Mucosa of descending colon (tissue), 3 donors: ENCODE data around the gene CDHR3. TPM values are rescaled to one million over a fixed set of nuclear protein-coding genes. Genes with fewer than 3 reads are reported as not detected.

Experiments
- ATAC-seq: fragments of 200-7000 bp; cut with Tn5 transposase; one replicate; pipeline ENCODE4 v1.9.1; 2020; ENCODE audit warnings: mild to moderate bottlenecking, moderate library complexity
- DNase-seq, 3 donors: peaks; one replicate each; pipeline ENCODE4 v3.0.0-alpha.2; 2020
- H3K36me3 ChIP-seq: fragments of 200-600 bp; one replicate; pipeline ENCODE4 v1.8.0; 2021; ENCODE audit warnings: low read depth, mild to moderate bottlenecking
- H3K4me1 ChIP-seq: fragments of 200-600 bp; one replicate; pipeline ENCODE4 v1.8.0; 2021; ENCODE audit warnings: low read depth, mild to moderate bottlenecking
- H3K4me3 ChIP-seq: fragments of 200-600 bp; one replicate; pipeline ENCODE4 v1.8.0; 2021; ENCODE audit warnings: mild to moderate bottlenecking
- H3K9me3 ChIP-seq: fragments of 200-600 bp; one replicate; pipeline ENCODE4 v1.8.0; 2021; ENCODE audit warnings: mild to moderate bottlenecking
- intact Hi-C, 2 donors: fragments of 100-400 bp; cut with DNase I in 1 of 2; cut with micrococcal nuclease in 1 of 2; formaldehyde crosslinking; loops; one replicate each; pipeline versions ENCODE4 v1.11.0 to v1.11.1; 2022; cut with DNase I, micrococcal nuclease
- total RNA-seq, 3 donors: library from RNA; stranded (reverse); fragmentation: NEBNext Ultra II Directional in 2 of 3; extraction: Animal tissue kit (Norgen Biotek cat#: 25700) in 2 of 3; gene quantifications; one replicate each; pipeline versions ENCODE4 v1.2.1 to v1.2.4, GENCODE V29; 2021 to 2023
- TF ChIP-seq, protein P1 (sequence below): fragments of 200-600 bp; IDR thresholded peaks from one replicate; pipeline ENCODE4 v1.8.0; 2022; ENCODE audit warnings: antibody characterized with exemption, mild to moderate bottlenecking
- donor health status: DM: no; HTN: no; CAD: no; lungs with moderate emphysema.
- donor health status: DM: no; HTN: no; CAD: no.
- donor health status: DM: no; HTN: yes; CAD: no.

Gene CDHR3
- total RNA-seq, 3 donors from 2014 or later = 12.1 to 19.7 (median 18.4) TPM

DNA sequence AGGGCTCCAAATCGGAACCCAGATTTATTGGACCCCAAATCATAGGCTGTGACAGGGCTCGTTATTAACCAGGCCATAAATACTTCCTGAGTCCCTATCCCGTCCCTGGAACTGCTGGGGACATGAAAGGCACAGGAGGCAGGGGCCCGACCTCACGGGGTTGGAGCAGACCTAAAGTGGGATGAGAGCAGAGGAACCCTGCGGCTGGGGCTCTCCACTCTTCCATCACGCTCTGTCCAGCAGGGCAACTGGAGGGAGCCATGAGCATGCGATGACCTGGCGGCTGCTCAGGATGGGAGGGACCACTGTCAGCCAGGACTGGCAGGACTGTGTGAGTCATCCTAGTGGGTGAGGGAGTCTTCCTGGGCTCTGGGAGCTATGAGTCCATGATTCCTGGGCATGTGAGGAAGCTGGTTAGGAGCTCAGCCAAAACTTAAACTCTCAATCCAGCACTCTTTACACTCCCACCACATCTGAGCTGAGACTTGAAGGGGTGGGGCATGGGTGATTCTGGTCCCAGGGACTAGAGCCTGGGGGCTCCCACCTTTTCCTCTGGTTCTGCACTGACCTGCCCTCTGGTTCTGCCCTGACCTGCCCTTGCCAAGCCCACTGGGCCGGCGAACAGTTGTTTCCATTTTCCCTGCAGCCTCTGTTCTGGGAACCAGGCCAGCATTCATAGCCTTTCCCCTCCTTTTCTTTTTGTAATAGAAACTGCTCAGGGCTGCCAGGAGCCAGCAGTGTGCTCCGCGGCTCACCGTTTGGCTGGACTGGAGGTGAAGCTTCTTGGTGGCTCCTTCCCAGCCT is 101.9 kb downstream of the CDHR3 start:
- intact Hi-C loops = no loop called here
- TF ChIP-seq, protein P1, sequence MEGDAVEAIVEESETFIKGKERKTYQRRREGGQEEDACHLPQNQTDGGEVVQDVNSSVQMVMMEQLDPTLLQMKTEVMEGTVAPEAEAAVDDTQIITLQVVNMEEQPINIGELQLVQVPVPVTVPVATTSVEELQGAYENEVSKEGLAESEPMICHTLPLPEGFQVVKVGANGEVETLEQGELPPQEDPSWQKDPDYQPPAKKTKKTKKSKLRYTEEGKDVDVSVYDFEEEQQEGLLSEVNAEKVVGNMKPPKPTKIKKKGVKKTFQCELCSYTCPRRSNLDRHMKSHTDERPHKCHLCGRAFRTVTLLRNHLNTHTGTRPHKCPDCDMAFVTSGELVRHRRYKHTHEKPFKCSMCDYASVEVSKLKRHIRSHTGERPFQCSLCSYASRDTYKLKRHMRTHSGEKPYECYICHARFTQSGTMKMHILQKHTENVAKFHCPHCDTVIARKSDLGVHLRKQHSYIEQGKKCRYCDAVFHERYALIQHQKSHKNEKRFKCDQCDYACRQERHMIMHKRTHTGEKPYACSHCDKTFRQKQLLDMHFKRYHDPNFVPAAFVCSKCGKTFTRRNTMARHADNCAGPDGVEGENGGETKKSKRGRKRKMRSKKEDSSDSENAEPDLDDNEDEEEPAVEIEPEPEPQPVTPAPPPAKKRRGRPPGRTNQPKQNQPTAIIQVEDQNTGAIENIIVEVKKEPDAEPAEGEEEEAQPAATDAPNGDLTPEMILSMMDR = no peak
- peak; percentile 87 for ATAC-seq
- Histone ChIP-seq H3K4me1 (peaks cover 23% of the 10 kb centered on the region), H3K36me3 (no peaks in the 10 kb centered on the region), H3K4me3 (no peak overlapping the region), H3K9me3 (no peaks in the 10 kb centered on the region)
- DNase-seq = peak; percentile 78 to 90 (median 79)

DNA sequence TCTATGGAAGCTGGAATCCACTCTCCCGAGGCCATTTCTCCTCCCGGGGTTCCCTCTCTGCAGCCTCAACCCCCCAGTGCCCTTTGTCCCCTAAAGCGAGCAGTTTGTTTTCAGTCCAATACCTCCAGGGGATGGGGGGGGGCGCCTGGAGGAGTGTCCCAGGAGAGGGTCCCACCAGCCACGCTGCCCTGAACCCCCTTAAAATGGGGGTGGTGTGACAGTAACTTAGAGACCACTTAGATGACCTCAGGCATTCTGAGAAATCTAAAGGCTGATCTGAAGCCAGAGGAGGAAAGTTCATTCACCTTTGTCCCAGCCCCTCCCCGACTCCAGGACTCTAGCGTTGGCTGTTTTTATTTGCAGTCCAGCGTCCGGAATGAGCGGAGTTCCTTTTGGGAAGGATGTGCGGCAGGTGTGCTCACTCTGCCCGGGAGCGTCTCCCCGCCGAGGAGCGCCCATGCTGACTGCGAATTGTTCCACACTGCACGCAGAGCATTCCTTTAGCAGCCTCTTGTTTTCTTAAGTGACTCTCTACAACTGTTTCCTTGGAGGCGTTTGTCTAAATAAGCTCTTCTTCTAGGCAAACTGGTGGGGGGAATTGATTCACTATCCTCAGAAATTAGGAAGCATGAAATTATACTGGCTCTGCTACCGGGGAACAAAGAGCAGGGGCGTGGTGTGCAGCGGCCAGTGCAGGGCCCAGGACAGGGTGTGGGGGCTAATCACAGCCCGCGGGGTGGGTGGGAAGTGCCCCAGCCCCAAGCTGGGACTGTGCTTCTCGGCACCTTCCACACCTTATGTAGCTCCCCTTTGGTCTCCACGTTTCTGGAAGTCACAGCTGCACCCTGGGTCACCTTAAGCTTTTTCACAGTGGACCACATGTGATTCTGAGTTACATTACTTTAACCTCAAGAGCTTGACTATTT is 102.8 kb downstream of the CDHR3 start:
- ATAC-seq (peak; percentile 68), DNase-seq (peak; percentile 63 to 67 (median 66))
- intact Hi-C loops = no loop called here
- Histone ChIP-seq H3K9me3 (no peaks in the 10 kb centered on the region), H3K36me3 (no peaks in the 10 kb centered on the region), H3K4me3 (no peak overlapping the region), H3K4me1 (peaks cover 23% of the 10 kb centered on the region)
- TF ChIP-seq, protein P1 = no peak

DNA sequence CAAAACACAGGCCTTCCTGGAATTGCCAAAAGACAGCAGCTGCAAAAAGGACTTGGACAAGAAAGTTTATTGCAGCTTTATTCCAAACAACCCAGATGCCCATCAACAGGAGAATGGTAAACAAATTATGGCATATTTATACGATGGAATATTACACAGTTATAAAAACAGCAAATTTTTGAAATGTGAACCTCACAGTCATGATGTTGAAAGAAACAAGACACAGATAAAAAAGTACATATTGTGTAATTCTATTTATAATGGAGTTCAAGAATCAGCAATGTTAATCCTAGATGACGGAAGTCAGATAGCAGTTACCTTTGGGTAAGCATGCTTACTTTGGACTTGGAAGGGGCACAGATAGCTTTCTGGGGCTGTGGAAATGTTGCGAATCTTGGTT is 104.6 kb downstream of the CDHR3 start:
- Histone ChIP-seq H3K4me1 (peaks cover 33% of the 10 kb centered on the region), H3K36me3 (no peaks in the 10 kb centered on the region), H3K9me3 (no peaks in the 10 kb centered on the region), H3K4me3 (no peak overlapping the region)
- ATAC-seq = no peak
- TF ChIP-seq, protein P1 = no peak
- no peak for DNase-seq
- intact Hi-C loops = no loop called here

DNA sequence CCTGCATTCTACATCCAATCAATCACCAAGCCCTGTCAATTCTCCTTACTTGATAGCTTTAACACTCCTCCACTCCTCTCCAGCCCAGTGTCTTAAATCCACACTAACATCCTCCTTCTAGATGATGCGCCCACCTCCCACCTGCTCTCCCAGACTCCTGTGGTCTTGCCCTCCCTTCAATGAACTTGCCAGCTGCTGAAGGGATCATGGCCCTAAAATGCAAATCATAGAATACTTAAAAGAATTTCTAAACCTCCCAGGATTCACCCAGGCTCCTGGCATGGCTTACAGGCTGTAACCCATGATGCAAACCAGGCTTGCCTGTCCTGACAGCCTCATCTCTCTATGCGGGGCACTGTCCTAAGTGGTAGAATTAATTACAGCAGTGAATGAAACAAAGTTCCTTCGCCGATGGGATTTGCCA is 105.5 kb downstream of the CDHR3 start:
- TF ChIP-seq, protein P1 = no peak
- Histone ChIP-seq H3K4me3 (no peak overlapping the region), H3K36me3 (no peaks in the 10 kb centered on the region), H3K4me1 (peaks cover 31% of the 10 kb centered on the region), H3K9me3 (no peaks in the 10 kb centered on the region)
- intact Hi-C loops = no loop called here
- ATAC-seq (no peak), DNase-seq (no peak)

DNA sequence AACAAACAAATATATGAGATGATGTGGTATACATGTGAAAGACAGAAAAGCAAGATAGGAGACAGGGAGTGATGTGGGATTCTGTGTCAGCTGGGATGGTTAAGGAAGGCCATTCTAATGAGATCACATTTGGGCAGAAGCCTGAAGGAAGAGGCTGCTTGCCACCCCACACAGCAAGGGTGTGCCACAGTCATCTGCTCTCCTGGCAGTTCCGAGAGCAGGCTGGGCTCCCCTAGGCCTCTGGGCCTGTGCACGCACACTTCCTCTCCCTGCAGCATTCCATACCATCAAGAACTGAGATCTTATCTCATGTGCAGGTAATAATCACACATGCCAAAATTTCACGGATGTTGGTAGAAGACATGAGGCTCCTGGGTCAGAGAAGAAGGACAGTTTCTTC is 105.9 kb downstream of the CDHR3 start:
- H3K9me3 ChIP-seq = no peaks in the 10 kb centered on the region
- no peak overlapping the region for H3K4me3 ChIP-seq
- no peaks in the 10 kb centered on the region for H3K36me3 ChIP-seq
- peaks cover 31% of the 10 kb centered on the region for H3K4me1 ChIP-seq
- DNase-seq = no peak
- TF ChIP-seq, protein P1 = no peak
- ATAC-seq = no peak
- intact Hi-C loops = no loop called here
